Breast epithelium (tissue), 3 donors: ENCODE results near the gene CHRNB4.

Experiments used
- POLR2A ChIP-seq: fragments of 450-650 bp; IDR thresholded peaks from one replicate; pipeline ENCODE4 v1.6.1; 2016; ENCODE audit warnings: antibody characterized with exemption, mild to moderate bottlenecking, moderate library complexity
- POLR2AphosphoS5 ChIP-seq, 3 donors: sonication (generic); formaldehyde crosslinking; IDR thresholded peaks; one replicate each; pipeline ENCODE4 v1.6.1; 2017; ENCODE audit warnings: antibody characterized with exemption in 3 of 3
- TF ChIP-seq, protein P1 (sequence below), 3 donors: fragments of 450-650 bp; IDR thresholded peaks; one replicate each; pipeline ENCODE4 v1.5.1; 2016 to 2017; ENCODE audit warnings: antibody characterized with exemption in 3 of 3, mild to moderate bottlenecking in 3 of 3, moderate library complexity in 3 of 3

DNA sequence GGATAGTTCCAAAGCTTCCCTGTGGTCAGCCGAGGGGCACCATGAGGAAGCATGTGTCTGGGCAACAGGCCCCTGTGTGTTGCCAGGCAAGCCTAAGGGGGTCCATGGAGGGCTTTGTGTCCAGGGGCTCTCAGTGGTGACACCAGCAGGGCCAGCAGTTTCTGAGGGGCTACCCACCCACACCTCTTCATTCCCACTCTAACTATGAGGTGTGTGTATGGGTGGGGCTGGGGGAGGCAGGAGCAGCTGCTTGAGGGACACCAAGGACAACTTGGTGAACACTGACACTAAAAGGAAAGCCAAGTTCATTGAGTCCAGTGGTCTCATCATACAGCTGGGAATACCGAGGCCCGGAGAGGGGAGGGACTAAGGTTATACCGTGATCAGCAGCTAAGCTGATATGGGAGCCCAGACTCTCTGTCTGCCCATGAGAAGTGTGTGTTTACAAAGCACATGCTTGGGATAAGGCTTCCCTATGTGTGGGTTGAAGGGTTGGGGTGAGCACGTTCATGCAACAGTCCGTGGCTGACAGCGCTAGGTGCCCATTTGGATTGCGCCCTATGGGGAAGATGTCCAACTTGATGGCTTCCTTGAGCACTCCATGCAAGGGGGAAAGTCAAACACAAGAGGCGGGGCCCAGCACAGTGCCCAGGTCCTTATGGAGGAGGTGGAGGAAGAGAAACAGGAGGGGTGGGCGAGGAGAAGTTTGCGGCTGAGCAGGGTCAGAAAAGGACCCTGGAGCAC, 34.8 kb upstream of the CHRNB4 start:
- TF ChIP-seq, protein P1, sequence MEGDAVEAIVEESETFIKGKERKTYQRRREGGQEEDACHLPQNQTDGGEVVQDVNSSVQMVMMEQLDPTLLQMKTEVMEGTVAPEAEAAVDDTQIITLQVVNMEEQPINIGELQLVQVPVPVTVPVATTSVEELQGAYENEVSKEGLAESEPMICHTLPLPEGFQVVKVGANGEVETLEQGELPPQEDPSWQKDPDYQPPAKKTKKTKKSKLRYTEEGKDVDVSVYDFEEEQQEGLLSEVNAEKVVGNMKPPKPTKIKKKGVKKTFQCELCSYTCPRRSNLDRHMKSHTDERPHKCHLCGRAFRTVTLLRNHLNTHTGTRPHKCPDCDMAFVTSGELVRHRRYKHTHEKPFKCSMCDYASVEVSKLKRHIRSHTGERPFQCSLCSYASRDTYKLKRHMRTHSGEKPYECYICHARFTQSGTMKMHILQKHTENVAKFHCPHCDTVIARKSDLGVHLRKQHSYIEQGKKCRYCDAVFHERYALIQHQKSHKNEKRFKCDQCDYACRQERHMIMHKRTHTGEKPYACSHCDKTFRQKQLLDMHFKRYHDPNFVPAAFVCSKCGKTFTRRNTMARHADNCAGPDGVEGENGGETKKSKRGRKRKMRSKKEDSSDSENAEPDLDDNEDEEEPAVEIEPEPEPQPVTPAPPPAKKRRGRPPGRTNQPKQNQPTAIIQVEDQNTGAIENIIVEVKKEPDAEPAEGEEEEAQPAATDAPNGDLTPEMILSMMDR (IDR thresholded peaks at IDR 0.05), result no peak
- TF ChIP-seq POLR2A (no peak), POLR2AphosphoS5 (IDR thresholded peaks at IDR 0.05) (no peak)
